ENCODE data around the gene PKHD1.

PKHD1 gene

GRCh38 chr6:52104979-52105378 lies 17.6 kb upstream of the PKHD1 start:
- DNase-seq, result no peak

DNA sequence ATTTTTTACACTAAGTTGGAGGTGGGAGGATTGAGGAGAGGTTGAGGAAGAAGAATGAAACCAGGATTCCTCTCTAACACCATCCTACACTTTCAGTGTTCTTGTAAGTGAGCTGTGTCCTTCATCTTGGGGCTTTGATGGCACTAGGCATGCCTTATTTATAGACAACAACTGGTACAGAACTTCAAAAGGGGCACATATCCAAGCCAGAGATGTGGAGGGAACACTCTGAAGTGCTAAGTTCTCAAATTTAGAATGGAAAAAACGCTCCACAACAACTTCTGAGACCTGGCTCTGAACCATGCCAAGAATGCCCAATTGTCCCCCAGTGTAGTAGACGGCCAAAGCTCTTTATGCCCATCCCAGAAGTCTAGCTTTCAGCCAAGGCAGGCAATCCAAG lies 16.2 kb upstream of the PKHD1 start:
- DNase-seq, result no peak

GRCh38 chr6:52102405-52102804 lies 15.0 kb upstream of the PKHD1 start:
- no peak for DNase-seq

GRCh38 chr6:52098721-52099120 lies 11.3 kb upstream of the PKHD1 start:
- DNase-seq, result no peak

GRCh38 chr6:52089758-52090348 lies 2.4 kb upstream of the PKHD1 start:
- DNase-seq, result no peak

DNA sequence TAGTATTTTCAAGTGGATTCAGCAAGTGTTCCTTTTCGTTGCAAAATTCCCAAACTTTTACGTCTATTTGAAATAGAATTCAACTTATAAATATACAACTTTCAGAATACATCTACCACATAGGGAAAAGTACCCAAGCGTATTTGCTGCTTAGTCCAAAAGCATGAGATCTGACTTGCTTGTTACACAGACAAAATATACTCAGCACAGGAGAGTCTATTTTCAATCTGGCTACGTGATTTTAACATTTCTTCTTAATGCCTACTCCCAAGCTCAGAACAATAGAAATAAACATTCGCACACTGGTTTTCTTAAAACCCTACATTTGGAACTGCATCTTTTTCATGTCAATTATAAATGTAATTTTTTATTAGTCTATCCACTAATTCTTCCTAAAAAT lies 672 bp downstream of the PKHD1 start:
- no peak for DNase-seq

- no peak for DNase-seq
These were observed 6.2 kb downstream of the PKHD1 start for GRCh38 chr6:52081237-52081636.

DNA sequence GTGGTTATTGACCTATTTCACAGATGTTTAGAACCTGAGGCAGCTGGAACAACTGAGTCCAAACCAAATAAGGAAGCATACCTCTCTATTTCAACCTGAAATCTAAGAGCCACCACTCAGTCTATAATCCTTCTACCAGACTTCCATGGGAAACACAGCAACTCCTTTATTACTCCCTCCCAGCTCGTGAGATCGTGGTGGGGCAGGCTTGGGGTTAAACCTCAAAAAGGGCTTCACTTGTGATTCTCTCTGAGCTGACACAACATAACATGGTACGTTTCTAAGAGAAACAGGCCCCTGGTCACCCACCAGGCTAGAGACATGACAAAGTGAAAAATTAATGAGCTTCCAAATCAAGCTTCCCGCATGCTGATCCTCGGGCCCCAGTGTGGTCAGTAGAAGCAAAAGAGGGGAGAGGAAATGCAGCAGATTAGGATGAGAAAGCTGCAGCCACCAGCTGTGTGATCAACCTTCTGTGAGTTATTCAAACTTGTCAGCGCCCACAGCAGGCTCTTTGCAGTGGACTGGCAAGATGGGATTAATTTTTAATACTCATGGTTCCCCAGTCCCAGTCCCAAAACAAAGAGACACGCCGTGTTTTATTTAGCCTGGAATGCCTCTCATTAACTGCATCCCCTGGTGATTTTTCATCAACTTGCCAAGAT lies 9.3 kb downstream of the PKHD1 start:
- no peak for DNase-seq

DNA sequence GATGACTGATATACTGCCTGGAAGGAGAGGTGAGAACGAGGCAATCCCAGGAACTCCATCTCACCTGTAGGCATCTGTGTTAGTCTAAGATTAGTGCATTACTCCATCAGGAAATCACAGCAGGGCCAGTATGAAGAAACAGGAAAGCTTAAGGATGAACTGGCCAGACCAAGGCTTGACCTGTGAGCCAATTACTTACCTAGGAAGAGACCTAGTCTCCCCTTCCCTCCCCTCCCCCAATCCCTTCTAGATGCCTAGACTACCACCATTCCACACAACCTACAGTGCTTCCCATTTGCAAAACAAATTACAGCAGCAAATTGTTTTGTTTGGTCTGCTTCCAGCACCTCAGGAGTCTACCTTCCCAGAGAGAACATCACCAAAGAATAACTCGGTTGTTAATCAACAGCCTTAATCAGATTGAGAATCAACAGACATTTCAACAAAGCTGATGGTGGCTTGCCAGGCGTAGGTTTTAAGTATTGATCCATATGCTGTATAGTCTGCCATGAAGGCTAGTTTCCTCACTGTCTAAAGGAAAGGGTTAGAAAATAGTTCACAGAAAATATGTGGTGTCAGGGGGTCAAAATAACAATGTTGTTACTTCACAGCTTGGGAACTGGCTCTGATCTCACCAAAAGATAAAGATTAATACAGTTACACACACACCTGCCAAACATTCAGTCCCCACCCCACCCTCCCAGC lies 10.1 kb downstream of the PKHD1 start:
- no peak for DNase-seq

GRCh38 chr6:52076791-52077179 lies 10.6 kb downstream of the PKHD1 start:
- no peak for DNase-seq

GRCh38 chr6:52074716-52075115 lies 12.7 kb downstream of the PKHD1 start:
- no peak for DNase-seq

DNA sequence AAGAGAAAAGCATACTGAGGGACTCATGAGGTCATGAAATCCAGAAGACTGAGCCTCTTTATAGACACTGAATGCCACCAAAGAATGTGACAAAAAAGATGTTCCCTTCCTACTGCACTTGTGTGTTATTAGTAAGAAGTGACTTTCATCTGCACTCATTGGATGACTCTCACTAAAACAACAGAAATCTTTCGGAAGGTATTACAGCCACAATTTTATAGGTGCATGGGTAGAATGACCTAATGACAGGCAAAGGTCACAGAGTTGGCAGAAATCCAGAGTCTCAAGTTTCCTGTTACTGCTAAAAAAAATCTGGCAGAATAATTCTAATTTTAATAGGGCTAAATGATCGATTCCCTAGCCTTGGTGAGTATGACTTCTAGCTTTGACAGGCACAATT lies 13.3 kb downstream of the PKHD1 start:
- no peak for DNase-seq

DNA sequence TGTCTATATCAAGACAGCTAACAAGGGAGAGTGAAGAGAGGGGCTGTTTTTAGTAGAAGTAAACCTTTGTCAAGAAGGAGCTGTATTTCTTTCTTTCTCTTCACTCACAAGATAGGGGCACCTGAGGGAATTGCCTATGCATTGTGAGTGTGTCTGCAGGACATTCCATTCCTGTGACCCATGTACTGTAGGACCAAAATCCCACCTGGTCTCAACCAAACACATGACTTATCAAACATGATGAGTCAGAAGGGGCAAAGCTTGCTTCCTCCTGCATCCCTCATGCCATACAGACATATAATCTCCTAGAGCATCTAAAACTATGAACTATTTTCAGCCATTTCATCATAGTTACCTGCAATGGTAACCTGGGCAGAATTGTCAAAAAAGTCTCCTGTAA lies 21.8 kb downstream of the PKHD1 start:
- DNase-seq, result no peak

- DNase-seq, result peak; percentile 44
These were observed 23.6 kb downstream of the PKHD1 start for GRCh38 chr6:52063584-52064344.

GRCh38 chr6:52061481-52061880 lies 25.9 kb downstream of the PKHD1 start:
- DNase-seq, result no peak

- DNase-seq, result no peak
These were observed 27.6 kb downstream of the PKHD1 start for GRCh38 chr6:52059821-52060220.

DNA sequence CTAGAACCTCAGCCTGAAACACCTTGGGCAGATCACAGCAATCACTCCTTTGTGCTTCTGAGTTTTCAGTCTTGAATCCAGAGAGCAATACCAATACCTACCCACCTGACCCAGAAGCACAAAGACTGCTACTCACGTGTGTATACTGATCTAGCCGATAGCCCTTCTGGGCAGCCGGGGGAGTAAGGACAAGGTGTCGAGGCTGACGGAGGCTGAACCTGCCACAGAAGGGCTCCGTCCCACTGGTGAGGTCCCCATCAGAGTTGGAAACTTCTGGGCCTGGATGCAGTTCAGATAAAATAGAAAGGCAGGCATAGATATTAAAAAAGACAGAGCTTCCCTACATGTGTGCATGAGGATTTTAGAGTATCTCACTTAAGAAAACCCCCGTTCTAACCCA lies 32.0 kb downstream of the PKHD1 start:
- DNase-seq, result no peak

DNA sequence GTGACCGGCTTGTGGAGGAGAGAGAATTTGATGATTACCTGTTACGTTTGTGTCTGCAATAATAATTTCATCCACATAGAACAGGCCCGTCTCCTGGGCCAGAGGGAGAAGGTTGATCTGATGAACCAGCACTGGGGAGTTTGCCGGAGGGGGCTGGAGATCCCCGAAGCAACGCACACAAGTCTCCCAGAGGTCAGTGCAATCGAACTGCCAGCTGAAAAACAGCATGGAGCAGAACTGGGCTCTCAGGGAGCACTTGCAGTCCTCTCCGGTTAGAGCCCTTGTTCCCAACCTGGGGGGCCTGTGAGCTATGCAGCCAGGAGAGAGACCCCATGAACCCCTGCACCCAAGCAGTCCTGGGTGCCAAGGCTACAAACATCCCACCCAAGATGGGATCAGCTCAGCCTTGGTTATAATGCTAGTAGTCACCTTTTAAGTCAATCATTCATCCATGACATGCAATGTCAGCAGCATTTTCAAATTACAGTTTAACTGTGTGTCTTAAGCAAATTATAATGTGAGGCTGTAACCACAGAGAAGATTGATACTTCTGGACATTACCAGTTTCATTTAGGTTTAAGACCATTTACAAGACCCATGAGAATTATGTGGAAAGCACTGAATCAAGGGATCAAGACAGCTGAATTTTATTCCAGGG lies 34.2 kb downstream of the PKHD1 start:
- DNase-seq, result no peak

GRCh38 chr6:52050051-52050405 lies 37.4 kb downstream of the PKHD1 start:
- DNase-seq, result no peak

DNA sequence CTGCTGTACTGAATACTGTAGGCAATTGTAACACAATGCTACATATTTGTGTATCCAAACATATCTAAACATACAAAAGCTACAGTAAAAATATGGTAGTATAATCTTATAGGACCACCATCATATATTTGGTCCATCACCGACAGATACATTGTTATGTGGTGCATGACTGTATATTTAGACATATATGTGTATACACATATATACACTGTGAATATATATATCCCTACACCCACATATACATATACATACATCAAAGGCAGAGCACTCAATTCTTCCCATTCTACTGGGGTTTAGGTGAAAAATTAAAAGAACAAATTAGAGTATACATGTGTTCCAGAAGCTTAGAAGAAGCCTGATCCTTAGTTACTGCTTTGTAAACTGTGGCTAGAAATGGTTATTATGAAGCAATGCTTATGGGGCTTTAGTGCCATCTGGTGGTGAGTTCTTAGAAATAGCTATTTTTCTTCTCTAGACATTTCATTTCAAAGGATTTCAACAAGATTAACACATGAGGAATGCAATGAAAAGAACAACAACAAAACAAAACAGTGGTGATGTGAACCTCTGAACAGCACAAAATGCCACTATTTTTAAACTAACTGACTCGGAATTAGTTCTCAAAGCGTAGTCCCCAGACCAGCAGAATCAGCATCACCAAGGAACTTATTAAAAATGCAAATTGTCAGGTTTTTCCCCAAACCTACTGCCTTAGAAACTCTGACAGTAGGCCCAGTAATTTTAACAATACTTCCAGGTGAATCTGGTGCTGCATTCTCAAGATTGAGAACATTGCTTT lies 38.0 kb downstream of the PKHD1 start:
- no peak for DNase-seq

GRCh38 chr6:52046456-52046855 lies 41.0 kb downstream of the PKHD1 start:
- DNase-seq, result no peak

- DNase-seq, result no peak
These were observed 41.9 kb downstream of the PKHD1 start for GRCh38 chr6:52045481-52045880.
